GOT3 (cell line): ENCODE measurements around the gene SLC47A1.

Experiments used
- DNase-seq: peaks from one replicate; lab custom pipeline; 2025; ENCODE audit warnings: mixed read lengths; lab: John Stamatoyannopoulos, UW

The SLC47A1 gene

GRCh38 chr17:19610879-19611278 lies 77.2 kb downstream of the SLC47A1 start:
- DNase-seq: no peak

GRCh38 chr17:19613979-19614378 lies 80.3 kb downstream of the SLC47A1 start:
- DNase-seq: no peak

GRCh38 chr17:19614900-19615299 lies 81.2 kb downstream of the SLC47A1 start:
- no peak for DNase-seq

DNA sequence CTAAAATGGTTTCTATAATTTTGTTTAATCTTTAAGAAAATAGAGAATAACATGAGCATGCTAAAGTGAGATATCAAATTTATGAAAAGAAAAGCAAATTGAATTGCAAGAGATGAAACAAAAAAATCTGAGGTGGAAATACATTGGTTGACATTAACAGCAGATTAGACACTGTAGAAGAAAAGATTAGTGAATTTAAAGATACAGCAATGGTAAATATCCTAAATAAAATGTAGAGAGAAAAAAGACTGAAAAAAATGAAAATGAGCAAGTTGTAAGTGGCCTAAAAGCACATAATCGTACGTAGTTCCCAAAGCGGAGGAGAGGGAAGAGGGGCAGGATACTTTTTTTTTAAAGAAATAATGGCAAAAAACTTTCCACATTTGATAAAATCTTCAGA lies 84.4 kb downstream of the SLC47A1 start:
- no peak for DNase-seq

DNA sequence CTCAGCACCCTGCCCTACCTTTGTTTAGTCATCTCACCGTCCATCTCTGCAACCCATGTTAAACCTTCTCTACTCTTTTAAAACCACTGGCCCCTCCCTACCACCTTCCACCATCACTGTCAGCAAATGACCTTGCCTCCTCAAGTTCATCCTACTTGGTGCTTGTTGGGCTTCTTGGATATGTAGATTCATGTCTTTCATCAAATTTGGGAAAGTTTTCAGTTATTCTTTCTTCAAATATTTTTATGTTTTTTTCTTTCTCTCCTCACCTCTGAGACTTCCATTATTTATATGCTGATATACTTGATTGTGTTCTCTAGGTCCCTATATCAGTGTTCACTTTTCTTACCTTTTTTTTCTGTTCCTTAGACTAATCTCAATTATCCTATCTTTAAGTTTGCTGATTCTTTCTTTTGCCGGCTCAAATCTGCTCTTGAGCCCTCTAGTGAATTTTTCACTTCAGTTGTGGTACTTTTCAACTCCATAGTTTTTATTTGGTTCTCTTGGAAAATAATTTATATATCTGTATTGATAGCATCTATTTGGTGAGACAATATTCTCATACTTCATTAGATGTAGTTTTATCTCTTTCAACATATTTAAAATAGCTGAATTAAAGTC lies 86.2 kb downstream of the SLC47A1 start:
- DNase-seq: no peak

DNA sequence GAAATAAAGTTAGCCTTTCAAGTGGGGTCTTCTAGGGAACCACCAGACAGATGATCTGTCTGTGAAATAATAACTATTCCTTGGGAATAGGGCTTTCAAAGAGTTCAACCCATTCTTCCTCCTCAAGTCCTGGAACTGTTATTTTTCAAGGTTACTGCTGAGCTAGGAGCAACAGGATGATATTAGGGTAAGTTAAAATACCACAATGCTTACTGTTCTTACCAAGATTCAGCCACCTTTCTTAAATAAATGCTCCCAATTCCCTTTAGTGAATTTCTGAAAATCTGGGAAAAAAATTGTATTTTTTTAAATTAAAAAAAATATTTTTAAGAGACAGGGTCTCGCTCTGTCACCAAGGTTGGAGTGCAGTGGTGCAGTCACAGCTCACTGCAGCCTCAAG lies 88.0 kb downstream of the SLC47A1 start:
- DNase-seq: no peak

- no peak for DNase-seq
These were observed 92.4 kb downstream of the SLC47A1 start for GRCh38 chr17:19626079-19626478.
